ENCODE results near the gene TMEM131L.

The TMEM131L gene

DNA sequence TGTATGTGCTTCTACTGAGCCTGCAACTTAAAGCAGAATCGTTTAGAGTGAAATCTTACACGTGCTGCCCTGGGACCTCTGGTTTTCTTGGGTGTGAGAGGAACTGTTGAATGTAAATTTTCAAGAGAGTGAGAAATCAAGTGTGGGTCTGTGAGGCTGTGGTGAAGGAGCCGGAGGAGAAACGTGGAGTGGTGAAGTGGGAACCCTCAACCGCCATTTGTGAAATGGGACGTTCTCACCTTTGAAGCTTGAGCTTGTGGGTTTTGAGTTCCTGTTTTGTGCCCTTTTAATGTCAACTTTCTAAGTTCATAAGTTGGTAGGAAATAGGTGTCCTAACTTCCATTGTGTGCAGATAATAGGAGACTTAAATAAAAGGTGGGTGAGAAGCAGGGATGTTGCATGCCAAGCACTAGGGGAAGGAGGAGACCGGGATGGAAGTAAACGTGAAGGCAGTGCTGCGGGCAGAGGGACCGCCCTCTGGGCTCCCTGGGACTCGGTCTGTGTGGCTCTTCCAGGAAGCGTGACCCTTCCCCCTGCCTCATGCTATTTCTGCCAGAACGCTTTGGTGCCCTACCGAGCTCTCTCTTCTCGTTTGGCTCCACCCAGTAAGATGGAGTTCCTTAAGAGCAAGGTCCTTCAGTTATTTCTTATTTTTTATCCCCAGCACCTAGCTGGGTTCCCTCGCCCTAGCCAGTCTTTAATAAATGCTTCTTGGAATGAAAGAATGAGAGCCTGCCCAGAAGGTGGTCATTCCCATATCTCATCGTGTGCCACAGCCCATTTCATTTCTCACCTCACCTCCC is 56.0 kb downstream of the TMEM131L start:
- DNase-seq (ENCODE audit: low read depth): no peak

DNA sequence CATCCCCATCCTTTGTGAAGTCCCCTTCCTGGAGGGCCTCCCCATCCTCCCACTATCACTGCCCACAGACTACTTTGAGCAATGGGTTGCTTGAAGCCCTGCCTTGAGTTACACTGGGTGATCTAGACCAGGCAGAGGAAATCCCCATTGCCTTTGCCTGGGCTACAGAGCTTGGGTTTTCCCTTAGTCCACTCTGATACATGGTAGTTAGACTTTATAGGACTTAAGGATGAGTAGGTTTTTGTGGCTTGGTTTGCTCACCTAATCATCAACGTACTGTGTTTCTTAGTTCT is 56.6 kb downstream of the TMEM131L start:
- DNase-seq (ENCODE audit: low read depth): no peak

DNA sequence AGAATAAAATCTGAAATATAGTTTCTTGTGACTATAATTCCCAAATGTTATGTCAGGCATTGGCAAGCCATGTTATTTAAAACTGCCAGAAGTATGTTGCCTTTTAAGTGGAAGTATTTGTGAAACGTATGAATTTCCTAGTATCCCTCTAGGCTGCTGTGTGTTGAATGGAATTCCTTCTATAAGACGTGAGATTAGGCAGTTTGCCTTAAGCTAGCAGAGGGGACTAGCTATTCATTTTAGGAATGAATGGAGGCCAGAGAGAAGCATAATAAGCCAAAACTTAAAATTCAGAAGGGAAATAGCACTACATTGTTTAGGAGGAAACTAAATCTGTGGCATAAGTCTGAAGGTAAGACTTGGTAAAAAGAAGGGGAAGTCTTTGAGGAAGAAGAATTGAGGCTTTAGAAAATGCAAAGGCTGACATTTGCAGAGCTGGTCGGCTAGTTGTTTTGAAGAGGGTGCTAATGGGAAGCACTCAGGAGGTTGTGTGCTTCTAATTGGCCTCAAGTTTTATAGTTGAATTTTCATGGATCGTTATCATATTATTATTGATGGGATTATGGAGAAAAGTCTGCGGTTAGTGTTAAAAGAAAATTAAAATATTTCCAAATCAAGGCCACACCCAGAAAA is 57.1 kb downstream of the TMEM131L start:
- DNase-seq (ENCODE audit: low read depth): no peak

DNA sequence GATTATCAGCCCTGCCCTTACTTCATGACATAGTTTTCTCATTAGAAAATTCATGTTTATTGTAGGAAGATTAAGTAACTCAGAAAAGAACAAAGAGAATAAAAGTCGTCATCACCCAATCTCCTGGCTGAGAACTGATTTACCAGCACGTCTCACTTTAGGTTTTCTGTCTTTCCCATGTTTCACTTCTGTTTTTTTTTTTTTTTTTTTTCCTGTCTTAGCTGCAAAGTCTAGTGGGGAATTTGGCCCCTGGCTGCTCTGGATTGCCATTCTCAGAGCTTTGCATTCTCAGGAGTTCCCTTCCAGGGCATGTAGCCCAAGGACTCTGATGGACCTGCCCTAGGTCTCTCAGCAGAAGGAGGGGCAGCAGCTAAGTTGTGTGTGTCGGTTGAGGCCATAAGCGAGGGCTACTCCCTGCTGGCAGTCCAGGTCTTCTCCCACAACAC is 57.8 kb downstream of the TMEM131L start:
- no peak for DNase-seq (ENCODE audit: low read depth)

DNA sequence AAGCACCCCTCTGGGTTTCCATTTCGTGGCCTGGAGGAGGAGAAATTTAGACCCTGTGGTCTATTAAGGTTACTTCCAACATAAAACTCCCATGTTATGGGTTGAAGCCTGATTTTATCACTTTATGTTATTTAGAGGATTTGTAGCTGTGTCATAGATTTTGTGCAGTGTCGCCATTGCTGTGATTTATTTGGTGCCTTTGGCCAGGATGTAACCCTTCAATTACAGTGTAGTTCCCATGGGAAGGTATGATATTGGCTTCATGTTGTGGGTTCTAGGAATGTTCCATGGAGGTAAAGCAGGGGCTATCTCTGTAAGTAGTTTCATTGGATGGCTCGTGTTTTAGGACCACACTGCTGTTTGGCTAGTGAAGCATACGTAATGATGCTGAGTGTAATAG is 58.5 kb downstream of the TMEM131L start:
- DNase-seq (ENCODE audit: low read depth): no peak

DNA sequence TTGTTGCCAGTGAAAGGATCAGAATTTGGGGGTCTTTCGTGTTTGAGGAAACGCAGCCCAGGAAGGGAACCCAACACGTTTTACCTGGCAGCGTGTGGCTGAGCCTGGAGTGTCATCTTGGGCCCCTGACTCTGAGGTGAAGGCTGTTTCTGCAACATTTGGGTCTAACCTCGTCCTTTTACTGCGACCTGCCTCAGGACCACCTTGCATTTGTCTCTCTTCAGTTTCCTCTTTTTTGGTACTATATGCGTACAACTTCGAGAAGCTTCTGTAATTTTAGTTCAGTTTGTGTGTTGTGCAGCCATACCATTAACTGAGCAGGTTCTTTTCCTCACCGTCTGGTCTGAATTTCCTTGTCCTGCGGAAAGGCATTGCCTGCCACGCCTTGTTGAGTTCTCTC is 61.5 kb downstream of the TMEM131L start:
- no peak for DNase-seq (ENCODE audit: low read depth)

DNA sequence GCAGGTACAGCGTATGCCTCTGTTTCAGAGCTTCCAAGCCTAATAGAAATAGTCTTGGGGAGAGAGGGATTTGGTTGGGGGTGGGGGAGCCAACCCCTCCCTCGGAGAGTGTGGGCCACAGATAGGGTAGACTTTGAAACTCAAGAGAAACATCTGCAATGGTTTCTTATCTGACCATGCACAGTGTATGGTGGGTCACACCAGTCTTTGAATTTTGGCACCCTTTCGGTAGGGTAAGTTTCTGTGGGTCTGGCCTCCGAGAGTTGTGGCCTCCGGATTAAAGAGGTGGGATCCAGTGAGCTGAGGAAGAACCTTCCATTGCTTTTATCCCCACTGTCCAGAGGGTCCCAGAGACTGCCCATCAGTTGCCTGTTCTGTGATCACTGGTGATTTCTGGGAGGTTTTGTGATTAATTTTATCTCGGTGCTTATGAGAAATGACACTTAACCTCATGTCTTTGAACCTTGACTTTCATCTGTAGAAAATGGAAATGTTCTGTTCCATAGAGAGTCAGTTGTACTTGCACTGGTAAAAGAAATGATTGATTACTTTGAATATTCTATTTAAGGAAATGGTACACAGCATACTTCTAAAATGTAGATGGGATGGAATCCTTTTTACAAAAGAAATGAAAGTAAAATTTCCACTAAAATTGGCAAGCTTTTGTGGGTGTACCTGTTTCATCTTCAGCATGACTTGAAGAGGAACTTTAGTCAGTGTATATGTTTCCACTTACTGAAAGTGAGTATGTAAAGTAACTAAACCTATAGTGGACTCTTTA is 62.7 kb downstream of the TMEM131L start:
- DNase-seq (ENCODE audit: low read depth): no peak

DNA sequence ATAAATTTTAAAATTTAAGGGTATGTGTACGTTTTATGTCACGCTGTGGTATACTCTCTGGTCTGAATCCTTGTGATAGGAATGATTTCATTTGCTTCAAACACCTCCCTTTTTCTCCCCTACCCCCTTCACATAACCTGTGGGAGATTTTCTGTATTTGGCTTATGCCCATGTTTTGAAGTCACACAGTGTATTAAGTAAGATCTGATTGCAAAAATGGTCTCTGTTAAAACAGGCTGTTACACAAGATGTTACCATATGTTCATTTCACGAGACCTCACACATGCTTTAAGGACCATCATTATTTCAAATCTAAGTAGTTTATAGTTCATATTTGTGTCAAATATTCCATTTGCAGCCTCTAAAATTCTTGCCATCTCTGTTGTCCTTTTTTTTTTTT is 63.5 kb downstream of the TMEM131L start:
- no peak for DNase-seq (ENCODE audit: low read depth)

DNA sequence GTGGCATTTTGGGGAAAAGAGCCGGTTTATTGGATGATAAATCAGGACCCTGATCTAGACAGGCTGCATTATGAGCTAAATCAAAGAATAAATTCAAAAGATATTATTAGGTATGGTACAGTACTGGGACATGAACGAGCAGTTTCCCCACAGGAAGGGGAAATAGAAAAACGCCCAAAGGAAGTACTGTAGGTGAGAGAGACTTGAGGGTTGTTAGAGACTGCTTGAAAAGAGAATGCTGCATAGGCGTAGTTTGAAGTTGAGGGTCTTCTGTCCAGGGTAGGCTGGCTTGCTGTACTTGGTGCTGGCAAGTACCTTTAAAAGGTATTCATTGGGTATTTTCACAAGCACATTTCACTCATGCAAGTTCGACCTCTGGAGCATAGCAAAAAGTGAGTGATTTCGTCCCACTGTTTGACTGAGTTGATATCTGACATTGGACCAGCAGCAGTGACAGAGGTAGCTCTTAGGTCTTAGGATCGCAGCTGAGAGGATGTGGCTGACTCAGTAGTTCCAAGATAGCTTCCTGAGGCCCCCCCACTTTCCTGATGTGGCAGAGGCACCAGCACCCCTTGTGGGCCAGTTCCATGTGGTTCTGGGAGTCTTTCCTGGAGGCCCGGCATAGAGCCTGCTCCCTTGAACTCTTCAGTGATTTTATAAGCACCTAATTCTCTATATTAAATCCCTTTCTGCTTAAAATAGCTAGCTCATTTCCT is 64.3 kb downstream of the TMEM131L start:
- no peak for DNase-seq (ENCODE audit: low read depth)

DNA sequence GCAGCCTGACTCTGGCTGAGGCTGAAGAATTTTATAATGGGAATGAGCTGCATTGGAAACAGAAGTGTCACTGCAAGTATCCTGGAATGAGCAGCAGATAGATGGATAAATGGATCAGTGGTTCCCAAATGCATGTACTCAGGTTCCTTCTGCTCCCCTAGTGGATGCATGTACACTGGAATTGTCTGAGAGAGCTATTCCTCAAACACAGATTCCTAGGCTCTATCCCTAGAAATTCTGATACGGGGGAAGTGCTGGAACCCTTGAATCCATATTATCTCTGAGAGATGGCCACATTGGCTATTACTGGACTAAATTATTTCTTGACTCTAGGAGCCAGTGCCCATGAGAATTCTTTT is 64.8 kb downstream of the TMEM131L start:
- DNase-seq (ENCODE audit: low read depth): no peak

DNA sequence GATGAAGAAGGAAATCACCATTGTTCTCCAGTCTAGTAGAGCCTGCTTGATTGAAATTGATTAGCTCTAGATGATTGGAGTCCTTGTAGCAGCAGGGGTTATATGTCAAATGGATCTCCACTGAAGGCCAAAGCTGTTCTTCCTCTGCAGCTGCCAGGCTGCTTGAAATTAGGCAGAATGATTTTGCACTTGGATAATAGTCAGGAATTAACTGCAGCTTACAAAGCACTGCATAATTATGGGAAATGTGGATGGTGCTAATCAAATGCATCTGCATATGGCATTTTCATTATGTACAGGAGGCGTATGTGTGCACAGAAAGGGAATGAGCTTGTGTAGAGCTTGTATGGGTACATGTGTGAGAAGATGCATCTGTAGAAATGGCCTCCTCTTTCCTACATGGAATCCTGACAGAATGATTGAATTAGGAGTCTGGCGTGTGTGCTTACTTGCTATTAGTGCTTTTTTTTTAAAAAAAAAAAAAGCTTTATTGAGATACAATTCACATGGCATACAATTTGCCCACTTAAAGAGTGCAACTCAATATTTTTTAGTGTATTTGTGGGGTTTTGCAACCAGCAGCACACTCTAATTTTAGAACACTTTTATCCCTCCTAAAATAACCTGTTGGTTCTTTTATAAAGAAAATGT is 65.9 kb downstream of the TMEM131L start:
- no peak for DNase-seq (ENCODE audit: low read depth)

DNA sequence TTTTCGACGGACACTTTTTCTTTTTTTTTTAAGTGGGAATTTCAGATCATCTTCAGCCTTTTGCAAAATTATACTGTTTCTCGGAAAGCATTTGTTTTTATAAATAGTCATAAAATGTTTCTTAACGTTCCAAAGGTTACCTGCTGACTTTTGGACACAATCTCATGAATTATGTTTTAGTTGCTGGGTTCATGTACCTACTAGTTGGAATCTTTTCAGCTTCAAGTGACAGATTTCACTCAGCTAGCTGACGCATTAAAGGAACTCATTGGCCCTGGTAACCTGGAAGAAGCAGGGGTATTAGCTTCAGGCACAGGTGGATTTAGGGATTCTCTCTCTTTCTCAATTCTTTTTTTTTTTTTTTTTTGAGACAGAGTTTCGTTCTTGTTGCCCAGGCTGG is 66.5 kb downstream of the TMEM131L start:
- no peak for DNase-seq (ENCODE audit: low read depth)

DNA sequence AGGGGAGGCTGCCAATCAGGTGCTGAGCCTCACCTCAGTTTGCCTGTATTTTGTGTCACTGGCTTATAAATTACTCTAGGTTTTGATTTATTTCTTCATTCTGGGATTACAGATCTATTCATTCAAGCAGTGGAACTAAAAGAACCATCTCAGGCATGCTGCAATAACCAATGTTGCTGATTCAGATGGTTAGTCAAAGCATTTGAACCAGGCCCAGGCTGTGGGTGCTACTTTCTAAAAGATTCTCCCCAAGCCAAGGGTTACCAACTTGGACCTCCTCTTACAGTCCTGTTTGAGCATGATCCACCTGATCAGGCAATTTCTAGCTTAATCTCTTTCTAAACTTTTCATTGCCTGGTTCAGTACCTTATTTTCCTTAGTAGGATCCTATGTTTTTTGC is 67.2 kb downstream of the TMEM131L start:
- no peak for DNase-seq (ENCODE audit: low read depth)

DNA sequence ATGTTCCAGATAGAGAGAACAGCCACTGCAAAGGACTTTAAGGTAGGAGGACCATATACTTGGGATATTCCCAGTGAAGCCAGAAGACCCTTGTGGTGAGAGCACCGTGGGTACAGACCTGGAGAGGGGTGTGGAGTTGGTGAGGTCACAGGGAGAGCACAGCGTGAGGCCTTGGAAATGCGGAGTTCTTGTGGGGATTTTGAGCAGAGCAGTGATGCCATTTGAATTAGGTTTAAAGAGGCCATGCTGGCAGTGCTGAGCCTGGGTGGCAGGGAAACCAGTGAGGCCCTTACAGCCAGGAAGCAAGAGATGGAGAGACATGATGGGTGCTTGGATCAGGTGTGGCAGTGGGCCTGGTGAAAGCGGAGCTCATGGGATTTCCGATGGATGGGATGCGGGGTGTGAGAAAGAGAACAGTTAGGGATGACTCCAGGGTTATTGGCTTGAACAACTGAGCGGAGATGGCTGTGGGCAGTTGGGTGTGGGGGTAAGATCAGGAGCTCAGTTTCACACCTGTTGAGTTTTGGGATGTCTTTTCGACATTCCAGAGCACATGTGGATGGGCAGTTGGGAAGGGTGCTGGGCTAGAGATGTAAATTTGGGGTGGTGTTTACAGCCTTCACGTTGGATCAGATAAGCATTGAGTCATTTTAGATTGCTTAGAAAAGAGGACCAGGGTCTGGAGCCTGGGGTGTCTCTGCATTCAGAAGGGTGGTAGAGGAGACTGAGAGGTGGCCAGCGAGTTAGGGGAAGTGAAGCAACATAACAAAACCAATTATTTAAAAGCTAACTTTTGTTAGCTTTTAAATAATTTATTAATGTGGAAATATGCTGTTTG is 68.9 kb downstream of the TMEM131L start:
- DNase-seq (ENCODE audit: low read depth): no peak

DNA sequence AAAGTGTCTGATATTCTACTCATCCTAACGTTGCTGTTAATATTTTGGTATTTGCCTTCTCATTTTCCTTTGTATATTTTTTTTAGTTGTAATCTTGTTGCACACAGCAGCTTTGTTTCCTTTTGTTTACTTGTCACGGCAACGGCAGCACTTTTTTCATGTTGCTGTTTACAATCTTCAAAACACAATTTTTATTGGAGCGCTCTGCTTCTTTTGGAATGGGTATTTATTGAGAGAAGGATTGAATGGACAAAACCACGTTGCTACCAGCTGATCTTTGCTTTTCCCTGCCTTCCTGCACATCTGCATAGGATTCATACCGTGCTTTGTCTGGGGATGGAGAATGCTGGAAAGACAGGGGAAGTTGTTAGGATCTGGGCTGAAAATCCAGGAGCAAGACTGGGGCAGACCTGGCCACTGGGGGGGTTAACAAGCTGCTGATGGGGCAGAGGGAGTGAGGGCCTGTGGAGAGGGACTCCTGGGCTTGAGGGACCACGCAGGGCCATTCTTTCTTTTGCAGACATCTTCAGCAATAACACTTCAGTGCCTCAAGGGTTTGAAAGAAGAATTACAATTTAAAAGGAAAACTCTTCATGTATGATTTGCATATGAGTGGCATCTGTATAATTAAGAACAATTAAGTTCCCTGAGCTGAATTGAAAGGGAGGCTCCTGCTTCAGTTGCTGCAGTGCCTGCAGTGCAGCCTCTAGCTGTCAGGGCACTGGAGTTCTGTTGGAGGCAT is 69.8 kb downstream of the TMEM131L start:
- DNase-seq (ENCODE audit: low read depth): no peak

DNA sequence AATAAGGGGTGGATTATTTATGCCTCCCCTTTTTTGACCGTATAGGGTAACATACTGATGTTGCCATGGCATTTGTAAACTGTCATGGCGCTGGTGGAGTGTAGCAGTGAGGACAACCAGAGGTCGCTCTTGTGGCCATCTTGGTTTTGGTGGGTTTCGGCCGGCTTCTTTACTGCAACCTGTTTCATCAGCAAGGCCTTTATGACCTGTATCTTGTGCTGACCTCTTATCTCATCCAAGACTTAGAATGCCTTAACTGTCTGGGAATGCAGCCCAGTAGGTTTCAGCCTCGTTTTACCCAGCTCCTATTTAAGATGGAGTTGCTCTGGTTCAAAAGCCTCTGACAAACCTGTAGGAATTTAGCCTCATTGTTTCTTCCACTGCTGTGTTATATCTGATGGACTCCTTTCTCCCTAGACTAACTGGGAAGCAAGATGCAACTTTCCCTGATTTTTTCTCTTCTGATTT is 71.4 kb downstream of the TMEM131L start:
- no peak for DNase-seq (ENCODE audit: low read depth)

DNA sequence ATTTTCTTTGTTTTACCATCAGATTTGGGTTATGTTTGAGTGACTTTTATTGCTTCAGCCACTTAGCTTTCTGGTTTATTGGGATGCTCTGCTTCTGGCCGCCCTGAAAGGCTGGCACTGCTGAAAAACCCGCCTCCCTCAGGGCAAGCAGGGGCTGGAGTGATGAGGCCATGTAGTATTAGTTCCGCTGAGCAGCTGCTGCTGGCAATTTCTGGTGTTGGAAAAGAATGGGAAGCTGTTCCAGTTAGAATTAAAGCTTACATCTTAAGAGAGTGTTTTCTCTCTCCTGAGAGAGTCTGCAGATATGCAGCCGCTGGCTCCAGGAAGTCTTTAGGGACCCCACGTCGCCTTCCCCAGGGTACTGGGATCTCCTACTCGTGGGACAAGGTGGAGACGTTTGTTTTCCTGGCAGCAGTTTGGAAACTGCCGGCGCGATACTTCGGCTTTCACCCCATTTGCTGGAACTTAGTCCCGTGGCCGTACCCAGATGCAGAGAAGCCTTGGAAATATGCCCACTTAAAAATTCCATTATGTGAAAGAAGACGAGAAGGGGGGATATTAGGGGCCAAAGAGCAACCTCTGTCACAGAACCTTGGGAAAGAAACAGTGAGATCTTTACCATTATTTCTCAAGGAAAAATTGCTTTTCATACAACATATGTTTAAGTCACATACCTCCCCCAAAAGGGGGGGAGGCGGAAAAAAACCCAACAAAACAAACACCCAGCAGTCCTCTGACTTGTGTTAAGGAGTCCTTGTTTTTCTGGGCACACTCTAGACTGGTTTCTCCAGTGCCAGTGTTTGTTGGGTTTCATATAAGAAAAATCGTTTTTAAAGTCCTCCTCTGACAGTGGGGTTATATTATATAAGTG is 72.6 kb downstream of the TMEM131L start:
- no peak for DNase-seq (ENCODE audit: low read depth)

DNA sequence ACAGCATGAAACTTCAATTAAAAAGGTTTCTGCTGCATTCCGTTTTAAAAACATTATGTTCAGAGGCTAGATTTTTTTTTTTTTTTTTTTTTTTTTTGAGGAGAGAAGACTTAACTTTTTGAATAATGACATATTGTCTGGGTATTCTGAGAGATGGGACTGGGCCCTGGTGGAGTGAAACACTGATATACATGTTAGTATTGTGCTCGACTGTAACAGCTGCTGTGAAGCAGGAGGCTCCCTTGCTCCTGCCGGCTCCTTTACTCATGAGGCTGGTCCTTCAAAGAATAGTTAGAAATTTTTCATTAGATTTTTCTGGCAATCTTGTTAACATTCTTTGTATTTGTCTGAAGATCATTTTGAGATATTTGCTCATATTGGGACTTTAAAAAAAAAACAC is 73.3 kb downstream of the TMEM131L start:
- DNase-seq (ENCODE audit: low read depth): no peak

DNA sequence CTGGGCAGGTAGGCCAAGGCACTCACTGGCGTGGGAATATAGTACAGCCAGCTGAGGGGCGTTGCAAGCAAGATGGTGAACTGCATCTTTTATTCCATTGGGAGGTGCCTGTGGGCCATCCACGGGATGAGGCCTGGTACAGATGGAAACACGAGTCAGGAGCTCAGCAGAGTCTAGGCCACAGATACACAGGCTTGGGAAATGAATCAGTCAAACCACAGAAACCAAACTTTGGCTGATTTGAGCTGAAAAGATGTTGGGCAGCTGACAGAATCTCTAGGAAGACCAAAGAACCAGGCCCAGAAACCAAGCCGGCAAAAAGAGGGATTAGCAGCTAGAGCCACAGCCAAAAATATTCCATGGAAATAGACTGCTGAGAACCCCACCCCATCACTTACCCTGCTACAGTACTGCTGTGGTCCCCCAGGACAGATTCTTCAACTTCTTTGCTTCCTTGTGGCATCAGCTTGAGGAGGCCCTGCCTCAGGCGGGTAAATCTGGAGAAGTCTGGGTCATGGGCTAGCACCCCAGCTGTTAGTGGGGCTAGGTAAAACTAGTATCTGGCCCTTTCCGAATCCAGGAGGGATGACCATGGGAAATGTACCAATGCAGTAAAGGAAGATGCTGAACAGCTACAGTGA is 75.4 kb downstream of the TMEM131L start:
- DNase-seq (ENCODE audit: low read depth): no peak

Measured in fibroblast of the conjunctiva (primary cell).